HepG2 (cell line): ENCODE data around the gene RPS5. TPM values are rescaled to one million over a fixed set of nuclear protein-coding genes. Genes with fewer than 3 reads are reported as not detected.

ENCODE experiments used
- AGO2 ChIP-seq: fragments of 200-400 bp; formaldehyde crosslinking; optimal IDR thresholded peaks from 2 replicates; pipeline ENCODE3; 2017; ENCODE audit warnings: mild to moderate bottlenecking, low read depth, low read length, moderate library complexity
- AKAP8 ChIP-seq: sonication (generic); formaldehyde crosslinking; IDR thresholded peaks from 2 replicates; pipeline ENCODE4 v1.5.1; 2020; ENCODE audit warnings: mild to moderate bottlenecking, missing genetic modification reagents
- ATF5 ChIP-seq: sonication (generic); formaldehyde crosslinking; IDR thresholded peaks from 2 replicates; pipeline ENCODE4 v1.4.0; 2020; ENCODE audit warnings: mild to moderate bottlenecking, low read depth, missing genetic modification reagents
- EED ChIP-seq: sonication (generic); formaldehyde crosslinking; IDR thresholded peaks from 2 replicates; pipeline ENCODE4 v1.5.0; 2020; ENCODE audit warnings: mild to moderate bottlenecking, missing genetic modification reagents
- GATAD2A ChIP-seq: IDR thresholded peaks from 2 replicates; pipeline ENCODE4 v1.6.1; 2016
- HES4 ChIP-seq: sonication (generic); formaldehyde crosslinking; IDR thresholded peaks from 2 replicates; pipeline ENCODE4 v1.9.0; 2021; ENCODE audit warnings: mild to moderate bottlenecking, missing genetic modification reagents, borderline replicate concordance
- HIC2 ChIP-seq: sonication (generic); formaldehyde crosslinking; IDR thresholded peaks from 2 replicates; pipeline ENCODE4 v1.9.0; 2022; ENCODE audit warnings: low read depth, missing genetic modification reagents
- IRX3 ChIP-seq: sonication (generic); formaldehyde crosslinking; IDR thresholded peaks from 2 replicates; pipeline ENCODE4 v1.8.1; 2023; ENCODE audit warnings: mild to moderate bottlenecking, low read depth, missing genetic modification reagents, borderline replicate concordance
- MAFG ChIP-seq: sonication (generic); formaldehyde crosslinking; IDR thresholded peaks from 2 replicates; pipeline ENCODE4 v1.5.1; 2020; ENCODE audit warnings: mild to moderate bottlenecking, missing genetic modification reagents
- MBD4 ChIP-seq: IDR thresholded peaks from 2 replicates; pipeline ENCODE4 v1.6.1; 2012; ENCODE audit warnings: low read length, inconsistent platforms, borderline replicate concordance
- MEIS2 ChIP-seq: sonication (generic); formaldehyde crosslinking; IDR thresholded peaks from 2 replicates; pipeline ENCODE4 v1.9.0; 2021; ENCODE audit warnings: mild to moderate bottlenecking, missing genetic modification reagents
- MTF1 ChIP-seq: sonication (generic); formaldehyde crosslinking; IDR thresholded peaks from 2 replicates; pipeline ENCODE4 v1.5.0; 2020; ENCODE audit warnings: missing genetic modification reagents
- POGZ ChIP-seq: sonication (generic); formaldehyde crosslinking; IDR thresholded peaks from 2 replicates; pipeline ENCODE4 v1.4.0; 2020; ENCODE audit warnings: mild to moderate bottlenecking, missing genetic modification reagents
- SAFB2 ChIP-seq: sonication (generic); formaldehyde crosslinking; IDR thresholded peaks from 2 replicates; pipeline ENCODE4 v1.5.1; 2020; ENCODE audit warnings: missing genetic modification reagents, low read depth, mild to moderate bottlenecking, borderline replicate concordance
- SKI ChIP-seq: fragments of 450-650 bp; IDR thresholded peaks from one replicate; pipeline ENCODE4 v1.6.1; 2018; ENCODE audit warnings: mild to moderate bottlenecking; ENCODE audit not compliant: partially characterized antibody
- U2AF1 ChIP-seq: fragments of 200-400 bp; formaldehyde crosslinking; optimal IDR thresholded peaks from 2 replicates; pipeline ENCODE3; 2017; ENCODE audit warnings: mild to moderate bottlenecking, low read depth, low read length
- ZBTB38 ChIP-seq: sonication (generic); formaldehyde crosslinking; IDR thresholded peaks from 2 replicates; pipeline ENCODE4 v1.5.1; 2020; ENCODE audit warnings: mild to moderate bottlenecking, missing genetic modification reagents
- ZNF12 ChIP-seq: sonication (generic); formaldehyde crosslinking; IDR thresholded peaks from 2 replicates; pipeline ENCODE4 v1.5.0; 2020; ENCODE audit warnings: missing genetic modification reagents
- ZNF263 ChIP-seq: sonication (generic); formaldehyde crosslinking; IDR thresholded peaks from 2 replicates; pipeline ENCODE4 v1.4.0; 2020; ENCODE audit warnings: missing genetic modification reagents
- ZNF281 ChIP-seq: sonication (generic); formaldehyde crosslinking; IDR thresholded peaks from 2 replicates; pipeline ENCODE4 v1.4.0; 2020; ENCODE audit warnings: missing genetic modification reagents, borderline replicate concordance
- ZNF451 ChIP-seq: sonication (generic); formaldehyde crosslinking; IDR thresholded peaks from 2 replicates; pipeline ENCODE4 v1.5.0; 2020; ENCODE audit warnings: mild to moderate bottlenecking, missing genetic modification reagents
- ZNF569 ChIP-seq: sonication (generic); formaldehyde crosslinking; IDR thresholded peaks from 2 replicates; pipeline ENCODE4 v1.5.0; 2020; ENCODE audit warnings: mild to moderate bottlenecking, missing genetic modification reagents, moderate library complexity, borderline replicate concordance
- ZNF777 ChIP-seq: sonication (generic); formaldehyde crosslinking; IDR thresholded peaks from 2 replicates; pipeline ENCODE4 v1.4.0; 2020; ENCODE audit warnings: missing genetic modification reagents
- polyA plus RNA-seq, 8 experiments: library from polyadenylated mRNA; depleted of rRNA in 3 of 8; stranded (reverse) in 7 of 8; unstranded in 1 of 8; fragments of >200 nt; fragmentation: Illumina TruSeq in 4 of 8; extraction: Trizol in 4 of 8; gene quantifications; 2 replicates each; pipeline versions ENCODE4 v1.2.1 to v1.2.3, GENCODE V29; 2011 to 2016; ENCODE audit warnings: low read depth in 4 of 8, missing spikeins in 1 of 8, mixed read lengths in 1 of 8; ENCODE audit not compliant: insufficient read depth in 1 of 8
- total RNA-seq, 5 experiments: library from RNA; depleted of rRNA; stranded (reverse); fragments of >200 nt; fragmentation: Illumina TruSeq; extraction: Trizol; gene quantifications; 2 replicates each; pipeline ENCODE4 v1.2.3, GENCODE V29; 2016; ENCODE audit warnings: low read depth in 1 of 5
- TF ChIP-seq, protein P1 (sequence below): sonication (generic); formaldehyde crosslinking; IDR thresholded peaks from 2 replicates; pipeline ENCODE4 v1.8.0; 2022; ENCODE audit warnings: mild to moderate bottlenecking, missing genetic modification reagents, moderate library complexity
- TF ChIP-seq, protein P2 (sequence below): IDR thresholded peaks from 2 replicates; pipeline ENCODE4 v1.6.1; 2012; ENCODE audit warnings: inconsistent platforms

The RPS5 gene
- total and polyA plus RNA-seq, 2 of the 13 experiments (the other 11 are each of a cell fraction or from before 2014, with no cell fraction given) = 1,544 to 4,408 TPM

DNA sequence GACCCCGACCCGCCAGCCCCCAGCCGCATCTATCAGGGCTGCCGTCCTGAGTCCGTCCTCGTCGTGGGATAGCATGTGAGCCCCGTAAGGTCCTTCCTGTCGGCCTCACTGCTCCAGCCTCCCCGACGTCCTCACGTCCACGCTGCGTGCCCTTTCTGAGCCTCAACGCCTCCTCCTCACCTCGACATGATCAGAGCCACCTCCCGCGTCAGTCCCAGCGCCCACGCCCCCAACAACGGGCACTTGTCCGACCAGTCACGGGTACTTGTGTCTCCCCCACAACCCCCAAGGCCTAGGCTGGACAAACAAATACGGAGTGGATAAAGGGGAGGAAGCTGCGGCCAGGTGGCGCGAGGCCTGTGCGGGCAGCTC, 25.2 kb upstream of the RPS5 start (continued):
- TF ChIP-seq ZNF263 (CRISPR knock-in tag) = peak; percentile 7; the same call in 1 of the 2 replicates
- no peak for TF ChIP-seq SKI
- peak; percentile 97 for TF ChIP-seq ZNF777 (CRISPR knock-in tag)
- peak; percentile 10; the same call in 1 of the 2 replicates for TF ChIP-seq ZNF12
- TF ChIP-seq MEIS2 (CRISPR knock-in tag) = 0 out of 2 replicates have a peak, but pooled peaks have one; percentile 2
- no peak for TF ChIP-seq IRX3 (CRISPR knock-in tag)
- no peak for TF ChIP-seq ZNF569 (CRISPR knock-in tag)
- TF ChIP-seq GATAD2A (CRISPR knock-in tag) = peak; percentile 8; the same call in 1 of the 2 replicates
- TF ChIP-seq AGO2 = peak; percentile 97
- TF ChIP-seq SAFB2 (CRISPR knock-in tag) = 0 out of 2 replicates have a peak, but pooled peaks have one; percentile 39
- TF ChIP-seq, protein P1, sequence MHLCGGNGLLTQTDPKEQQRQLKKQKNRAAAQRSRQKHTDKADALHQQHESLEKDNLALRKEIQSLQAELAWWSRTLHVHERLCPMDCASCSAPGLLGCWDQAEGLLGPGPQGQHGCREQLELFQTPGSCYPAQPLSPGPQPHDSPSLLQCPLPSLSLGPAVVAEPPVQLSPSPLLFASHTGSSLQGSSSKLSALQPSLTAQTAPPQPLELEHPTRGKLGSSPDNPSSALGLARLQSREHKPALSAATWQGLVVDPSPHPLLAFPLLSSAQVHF (CRISPR knock-in tag) = peak; percentile 20; the same call in 1 of the 2 replicates
- no peak for TF ChIP-seq HIC2 (CRISPR knock-in tag)
- TF ChIP-seq POGZ (CRISPR knock-in tag) = 0 out of 2 replicates have a peak, but pooled peaks have one; percentile 31
- peak; percentile 75 for TF ChIP-seq ZBTB38
- TF ChIP-seq MAFG (CRISPR knock-in tag) = no peak
- TF ChIP-seq ZNF281 (CRISPR knock-in tag) = 0 out of 2 replicates have a peak, but pooled peaks have one; percentile 10
- TF ChIP-seq AKAP8 (CRISPR knock-in tag) = 0 out of 2 replicates have a peak, but pooled peaks have one; percentile 32
- peak; percentile 31 for TF ChIP-seq U2AF1
- no peak for TF ChIP-seq MBD4
- TF ChIP-seq, protein P2, sequence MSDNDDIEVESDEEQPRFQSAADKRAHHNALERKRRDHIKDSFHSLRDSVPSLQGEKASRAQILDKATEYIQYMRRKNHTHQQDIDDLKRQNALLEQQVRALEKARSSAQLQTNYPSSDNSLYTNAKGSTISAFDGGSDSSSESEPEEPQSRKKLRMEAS = peak; percentile 76; the same call in 1 of the 2 replicates
- TF ChIP-seq MTF1 (CRISPR knock-in tag) = 0 out of 2 replicates have a peak, but pooled peaks have one; percentile 4
- TF ChIP-seq HES4 (CRISPR knock-in tag) = 0 out of 2 replicates have a peak, but pooled peaks have one; percentile 17
- peak; percentile 65; the same call in 1 of the 2 replicates for TF ChIP-seq EED (CRISPR knock-in tag)
- no peak for TF ChIP-seq ZNF451 (CRISPR knock-in tag)
- TF ChIP-seq ATF5 (CRISPR knock-in tag) = 0 out of 2 replicates have a peak, but pooled peaks have one; percentile 24
